ENCODE measurements around the gene CEP85L. TPM values are rescaled to one million over a fixed set of nuclear protein-coding genes. Genes with fewer than 3 reads are reported as not detected.

CEP85L gene
- total RNA-seq, 1 donor from 2014 or later, result 22.2 TPM

DNA sequence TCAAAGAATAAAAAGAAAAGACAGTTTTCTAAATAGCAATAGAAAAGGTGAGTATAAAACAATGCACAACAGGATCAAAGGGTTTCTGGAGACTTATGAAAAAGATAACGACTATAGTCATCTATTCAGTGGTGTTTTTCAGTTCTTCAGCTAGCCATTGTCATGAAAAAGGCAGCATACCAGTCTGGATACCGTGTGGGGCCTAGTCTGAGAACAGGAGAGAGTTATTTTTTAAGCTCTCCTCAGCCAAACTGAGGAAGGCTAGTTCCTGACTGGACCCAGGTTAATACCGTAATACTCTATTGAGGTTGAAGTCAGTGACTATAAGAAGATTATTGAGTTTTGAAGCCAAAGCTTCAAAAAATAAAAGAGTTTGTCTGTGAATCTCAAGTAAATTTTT is 53.8 kb downstream of the CEP85L start:
- Mint-ChIP-seq H3K27ac (ENCODE audit: unreplicated experiment) (no peak overlapping the region), H3K36me3 (ENCODE audit: low read depth, unreplicated experiment) (no peaks in the 10 kb centered on the region), H3K4me3 (ENCODE audit: unreplicated experiment) (no peak overlapping the region), H3K27me3 (ENCODE audit: unreplicated experiment) (no peaks in the 10 kb centered on the region), H3K9me3 (ENCODE audit: unreplicated experiment) (no peaks in the 10 kb centered on the region), H3K4me1 (ENCODE audit: unreplicated experiment) (peaks cover 2% of the 10 kb centered on the region)
- DNase-seq (ENCODE audit: low spot score), result no peak
- TF ChIP-seq, protein P1, sequence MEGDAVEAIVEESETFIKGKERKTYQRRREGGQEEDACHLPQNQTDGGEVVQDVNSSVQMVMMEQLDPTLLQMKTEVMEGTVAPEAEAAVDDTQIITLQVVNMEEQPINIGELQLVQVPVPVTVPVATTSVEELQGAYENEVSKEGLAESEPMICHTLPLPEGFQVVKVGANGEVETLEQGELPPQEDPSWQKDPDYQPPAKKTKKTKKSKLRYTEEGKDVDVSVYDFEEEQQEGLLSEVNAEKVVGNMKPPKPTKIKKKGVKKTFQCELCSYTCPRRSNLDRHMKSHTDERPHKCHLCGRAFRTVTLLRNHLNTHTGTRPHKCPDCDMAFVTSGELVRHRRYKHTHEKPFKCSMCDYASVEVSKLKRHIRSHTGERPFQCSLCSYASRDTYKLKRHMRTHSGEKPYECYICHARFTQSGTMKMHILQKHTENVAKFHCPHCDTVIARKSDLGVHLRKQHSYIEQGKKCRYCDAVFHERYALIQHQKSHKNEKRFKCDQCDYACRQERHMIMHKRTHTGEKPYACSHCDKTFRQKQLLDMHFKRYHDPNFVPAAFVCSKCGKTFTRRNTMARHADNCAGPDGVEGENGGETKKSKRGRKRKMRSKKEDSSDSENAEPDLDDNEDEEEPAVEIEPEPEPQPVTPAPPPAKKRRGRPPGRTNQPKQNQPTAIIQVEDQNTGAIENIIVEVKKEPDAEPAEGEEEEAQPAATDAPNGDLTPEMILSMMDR (IDR thresholded peaks at IDR 0.05; ENCODE audit: unreplicated experiment), result no peak

DNA sequence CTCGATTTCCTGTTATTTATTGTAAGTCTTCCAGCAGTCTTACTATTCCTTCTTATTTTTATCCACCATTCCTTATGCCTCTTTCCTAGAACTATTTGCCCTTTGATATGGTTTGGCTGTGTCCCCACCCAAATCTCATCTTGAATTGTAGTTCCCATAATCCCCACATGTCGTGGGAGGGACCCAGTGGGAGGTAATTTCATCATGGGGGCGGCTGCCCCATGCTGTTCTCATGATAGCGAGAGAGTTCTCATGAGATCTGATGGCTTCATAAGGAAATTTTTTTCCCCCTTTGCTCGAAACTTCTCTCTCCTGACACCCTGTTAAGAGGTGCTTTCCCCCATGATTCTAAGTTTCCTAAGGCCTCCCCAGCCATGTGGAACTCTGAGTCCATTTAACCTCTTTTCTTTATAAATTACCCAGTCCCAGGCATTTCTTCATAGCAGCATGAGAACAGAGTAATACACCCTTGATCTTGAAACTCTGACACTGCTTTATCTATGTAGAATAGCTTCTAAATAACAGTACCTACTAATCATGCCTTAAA is 54.5 kb downstream of the CEP85L start:
- no peaks in the 10 kb centered on the region for H3K36me3 Mint-ChIP-seq (ENCODE audit: low read depth, unreplicated experiment)
- no peak for DNase-seq (ENCODE audit: low spot score)
- H3K27me3 Mint-ChIP-seq (ENCODE audit: unreplicated experiment), result no peaks in the 10 kb centered on the region
- H3K4me1 Mint-ChIP-seq (ENCODE audit: unreplicated experiment), result peaks cover 2% of the 10 kb centered on the region
- H3K27ac Mint-ChIP-seq (ENCODE audit: unreplicated experiment), result no peak overlapping the region
- no peaks in the 10 kb centered on the region for H3K9me3 Mint-ChIP-seq (ENCODE audit: unreplicated experiment)
- TF ChIP-seq, protein P1 (IDR thresholded peaks at IDR 0.05; ENCODE audit: unreplicated experiment), result no peak
- no peak overlapping the region for H3K4me3 Mint-ChIP-seq (ENCODE audit: unreplicated experiment)

DNA sequence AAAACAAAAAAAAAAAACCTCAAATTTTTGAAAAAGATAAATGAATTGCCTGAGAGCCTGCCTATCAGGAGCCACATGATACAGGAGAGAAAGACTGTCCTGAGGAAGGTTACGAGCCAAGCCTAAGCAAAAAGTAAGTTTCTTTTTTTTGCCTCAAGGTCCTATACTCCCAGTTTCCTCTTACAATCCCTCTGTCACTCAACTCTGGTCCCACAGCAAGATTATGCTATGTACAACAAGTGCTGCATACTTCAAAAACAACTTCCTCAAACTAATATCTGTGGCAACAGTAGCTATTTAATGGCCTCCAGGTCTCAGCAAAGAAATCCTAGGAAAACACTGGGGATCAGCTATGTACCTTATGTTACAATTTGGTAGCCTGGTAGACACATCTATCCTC is 56.5 kb downstream of the CEP85L start:
- no peak overlapping the region for H3K27ac Mint-ChIP-seq (ENCODE audit: unreplicated experiment)
- TF ChIP-seq, protein P1 (IDR thresholded peaks at IDR 0.05; ENCODE audit: unreplicated experiment), result no peak
- no peak overlapping the region for H3K4me3 Mint-ChIP-seq (ENCODE audit: unreplicated experiment)
- peaks cover 12% of the 10 kb centered on the region for H3K4me1 Mint-ChIP-seq (ENCODE audit: unreplicated experiment)
- H3K9me3 Mint-ChIP-seq (ENCODE audit: unreplicated experiment), result no peaks in the 10 kb centered on the region
- H3K27me3 Mint-ChIP-seq (ENCODE audit: unreplicated experiment), result no peaks in the 10 kb centered on the region
- H3K36me3 Mint-ChIP-seq (ENCODE audit: low read depth, unreplicated experiment), result no peaks in the 10 kb centered on the region
- no peak for DNase-seq (ENCODE audit: low spot score)

DNA sequence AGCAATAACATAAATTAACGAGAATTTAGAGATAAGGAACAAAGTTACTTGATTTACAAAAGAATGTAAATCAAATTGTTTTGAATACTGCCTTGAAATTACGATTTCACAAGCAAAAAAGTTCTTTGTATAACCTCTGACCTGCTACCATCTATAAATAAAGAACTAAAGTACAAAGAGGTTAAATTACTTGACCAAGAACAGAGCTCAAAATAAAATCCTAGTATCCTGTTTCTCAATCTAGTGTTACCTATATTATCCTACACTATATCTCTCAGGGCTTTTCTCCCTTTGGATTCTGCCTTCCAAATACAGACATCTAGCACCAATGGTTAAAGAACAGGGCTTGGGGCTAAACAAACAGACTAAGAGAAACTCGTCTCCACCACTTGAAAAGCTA is 59.5 kb downstream of the CEP85L start:
- Mint-ChIP-seq H3K4me3 (ENCODE audit: unreplicated experiment) (no peak overlapping the region), H3K4me1 (ENCODE audit: unreplicated experiment) (peaks cover 26% of the 10 kb centered on the region), H3K27ac (ENCODE audit: unreplicated experiment) (no peak overlapping the region), H3K9me3 (ENCODE audit: unreplicated experiment) (peaks cover 5% of the 10 kb centered on the region), H3K27me3 (ENCODE audit: unreplicated experiment) (peaks cover 4% of the 10 kb centered on the region), H3K36me3 (ENCODE audit: low read depth, unreplicated experiment) (no peaks in the 10 kb centered on the region)
- TF ChIP-seq, protein P1 (IDR thresholded peaks at IDR 0.05; ENCODE audit: unreplicated experiment), result no peak
- DNase-seq (ENCODE audit: low spot score), result no peak

DNA sequence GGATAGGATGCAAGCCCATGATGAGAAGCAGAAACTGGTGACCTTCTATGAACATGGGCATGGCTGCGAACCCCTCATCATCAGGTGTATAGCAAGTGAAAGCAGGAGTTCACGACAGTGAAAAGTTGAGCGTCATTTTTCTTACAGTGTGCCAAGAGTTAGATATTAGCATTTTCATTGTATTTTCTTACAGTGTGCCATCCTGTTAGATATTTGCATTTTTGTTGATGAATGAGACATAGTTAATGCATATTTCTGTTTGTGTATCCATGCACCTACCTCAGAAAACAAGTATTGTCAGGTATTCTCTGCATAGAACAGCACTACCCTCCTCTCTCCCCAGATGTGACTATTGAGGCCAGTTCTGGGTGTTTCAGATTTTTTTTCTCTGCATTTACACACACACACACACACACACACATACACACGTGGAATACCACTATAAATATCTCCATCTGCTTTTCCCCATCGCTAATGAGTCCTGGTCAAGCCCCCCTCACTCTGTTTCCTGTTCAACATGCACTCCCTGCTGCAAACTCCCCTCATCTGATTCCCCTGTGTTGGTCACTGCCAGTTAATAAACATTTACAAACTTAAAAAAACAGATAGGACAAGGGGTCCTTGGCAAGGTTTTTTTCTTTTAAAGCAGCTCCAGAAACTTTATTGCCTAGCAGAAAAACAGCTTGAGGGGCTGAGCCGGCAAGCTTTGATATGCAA is 61.6 kb downstream of the CEP85L start:
- no peak for DNase-seq (ENCODE audit: low spot score)
- TF ChIP-seq, protein P1 (IDR thresholded peaks at IDR 0.05; ENCODE audit: unreplicated experiment), result no peak
- no peak overlapping the region for H3K4me3 Mint-ChIP-seq (ENCODE audit: unreplicated experiment)
- no peaks in the 10 kb centered on the region for H3K36me3 Mint-ChIP-seq (ENCODE audit: low read depth, unreplicated experiment)
- peaks cover 5% of the 10 kb centered on the region for H3K9me3 Mint-ChIP-seq (ENCODE audit: unreplicated experiment)
- H3K27ac Mint-ChIP-seq (ENCODE audit: unreplicated experiment), result peak overlapping the region; percentile 79
- peaks cover 31% of the 10 kb centered on the region for H3K4me1 Mint-ChIP-seq (ENCODE audit: unreplicated experiment)
- H3K27me3 Mint-ChIP-seq (ENCODE audit: unreplicated experiment), result peaks cover 6% of the 10 kb centered on the region
